Parathyroid adenoma (tissue), 2 donors: ENCODE results near the gene LHPP.

Source experiments
- H2AFZ ChIP-seq: fragments of 300-600 bp; sonication (generic); one replicate; pipeline ENCODE4 v1.7.0; 2017; ENCODE audit warnings: antibody characterized with exemption, mild to moderate bottlenecking
- H3K27ac ChIP-seq: fragments of 300-600 bp; sonication (generic); one replicate; pipeline ENCODE4 v1.7.0; 2017
- H3K27me3 ChIP-seq: fragments of 300-600 bp; sonication (generic); one replicate; pipeline ENCODE4 v1.7.0; 2017; ENCODE audit warnings: low read length; ENCODE audit not compliant: control insufficient read depth, insufficient read depth
- H3K36me3 ChIP-seq: fragments of 300-600 bp; sonication (generic); one replicate; pipeline ENCODE4 v1.7.0; 2017; ENCODE audit warnings: low read length; ENCODE audit not compliant: control insufficient read depth, insufficient read depth
- H3K4me1 ChIP-seq: fragments of 300-600 bp; sonication (generic); one replicate; pipeline ENCODE4 v1.7.0; 2017; ENCODE audit warnings: control low read depth
- H3K4me2 ChIP-seq: fragments of 300-600 bp; sonication (generic); one replicate; pipeline ENCODE4 v1.7.0; 2017; ENCODE audit warnings: low read length
- H3K4me3 ChIP-seq: fragments of 300-600 bp; sonication (generic); one replicate; pipeline ENCODE4 v1.7.0; 2017; ENCODE audit warnings: low read depth, low read length
- H3K79me2 ChIP-seq: fragments of 300-600 bp; sonication (generic); one replicate; pipeline ENCODE4 v1.7.0; 2017; ENCODE audit warnings: control low read depth
- H3K9ac ChIP-seq: fragments of 300-600 bp; sonication (generic); one replicate; pipeline ENCODE4 v1.7.0; 2017; ENCODE audit warnings: mild to moderate bottlenecking
- H3K9me3 ChIP-seq: fragments of 300-600 bp; sonication (generic); one replicate; pipeline ENCODE4 v1.7.0; 2017; ENCODE audit warnings: low read length; ENCODE audit not compliant: control insufficient read depth
- TF ChIP-seq, protein P1 (sequence below): fragments of 300-600 bp; sonication (generic); IDR thresholded peaks from one replicate; pipeline ENCODE4 v1.7.0; 2017; ENCODE audit warnings: antibody characterized with exemption, mild to moderate bottlenecking
- donor health status: primary hyperparathyroidism.

LHPP gene

DNA sequence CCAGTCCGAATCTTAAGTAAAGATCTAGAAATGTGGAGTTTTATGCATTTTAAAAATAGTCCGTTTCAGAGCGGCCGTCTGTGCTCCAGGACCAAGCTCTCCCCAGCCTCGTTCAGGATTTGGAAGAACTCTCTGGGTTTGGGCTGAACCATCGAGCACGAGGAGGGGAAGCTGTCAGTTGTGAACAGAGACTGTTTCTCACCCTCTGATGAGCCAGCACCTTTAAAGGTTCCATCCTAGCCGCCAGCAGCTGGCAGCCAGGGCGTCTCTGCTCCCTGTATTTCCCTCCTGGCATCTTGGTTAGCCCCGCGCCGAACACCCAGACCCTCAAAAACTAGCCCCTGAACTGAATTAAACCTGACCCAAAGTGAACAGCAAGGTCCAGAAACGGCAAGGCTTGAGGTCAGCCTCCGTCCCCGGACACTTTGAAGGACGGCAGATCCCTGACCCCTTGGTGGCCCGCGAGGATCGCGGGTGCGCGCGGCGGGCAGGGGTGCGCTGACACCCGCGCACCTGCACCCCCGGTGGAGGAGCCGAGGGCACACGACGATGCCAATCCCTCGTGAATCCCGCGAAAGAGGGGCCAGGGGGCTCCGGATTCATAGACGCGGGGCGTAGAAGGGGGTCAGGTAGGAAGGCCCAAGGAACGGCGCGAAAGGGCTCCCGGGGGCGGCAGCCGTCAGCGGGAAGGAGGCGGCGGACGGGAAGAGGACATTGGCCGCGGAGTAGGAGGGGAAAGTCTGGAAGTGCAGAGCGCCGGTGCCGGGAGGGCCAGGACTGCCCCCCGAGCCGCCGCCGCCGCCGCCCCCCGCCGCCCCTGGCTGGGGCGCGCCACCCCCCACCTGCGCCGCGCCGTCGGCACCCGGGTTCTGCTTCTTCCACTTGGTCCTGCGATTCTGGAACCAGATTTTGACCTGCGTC lies 14.5 kb upstream of the LHPP start:
- H3K9ac ChIP-seq, result no peak overlapping the region
- H3K79me2 ChIP-seq, result no peaks in the 10 kb centered on the region
- no peaks in the 10 kb centered on the region for H3K36me3 ChIP-seq
- H3K9me3 ChIP-seq, result no peaks in the 10 kb centered on the region
- peak overlapping the region; percentile 23 for H2AFZ ChIP-seq
- TF ChIP-seq, protein P1, sequence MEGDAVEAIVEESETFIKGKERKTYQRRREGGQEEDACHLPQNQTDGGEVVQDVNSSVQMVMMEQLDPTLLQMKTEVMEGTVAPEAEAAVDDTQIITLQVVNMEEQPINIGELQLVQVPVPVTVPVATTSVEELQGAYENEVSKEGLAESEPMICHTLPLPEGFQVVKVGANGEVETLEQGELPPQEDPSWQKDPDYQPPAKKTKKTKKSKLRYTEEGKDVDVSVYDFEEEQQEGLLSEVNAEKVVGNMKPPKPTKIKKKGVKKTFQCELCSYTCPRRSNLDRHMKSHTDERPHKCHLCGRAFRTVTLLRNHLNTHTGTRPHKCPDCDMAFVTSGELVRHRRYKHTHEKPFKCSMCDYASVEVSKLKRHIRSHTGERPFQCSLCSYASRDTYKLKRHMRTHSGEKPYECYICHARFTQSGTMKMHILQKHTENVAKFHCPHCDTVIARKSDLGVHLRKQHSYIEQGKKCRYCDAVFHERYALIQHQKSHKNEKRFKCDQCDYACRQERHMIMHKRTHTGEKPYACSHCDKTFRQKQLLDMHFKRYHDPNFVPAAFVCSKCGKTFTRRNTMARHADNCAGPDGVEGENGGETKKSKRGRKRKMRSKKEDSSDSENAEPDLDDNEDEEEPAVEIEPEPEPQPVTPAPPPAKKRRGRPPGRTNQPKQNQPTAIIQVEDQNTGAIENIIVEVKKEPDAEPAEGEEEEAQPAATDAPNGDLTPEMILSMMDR, result no peak
- H3K27me3 ChIP-seq, result no peaks in the 10 kb centered on the region
- no peak overlapping the region for H3K27ac ChIP-seq
- peak overlapping the region; percentile 26 for H3K4me2 ChIP-seq
- H3K4me3 ChIP-seq, result no peak overlapping the region
- no peaks in the 10 kb centered on the region for H3K4me1 ChIP-seq

DNA sequence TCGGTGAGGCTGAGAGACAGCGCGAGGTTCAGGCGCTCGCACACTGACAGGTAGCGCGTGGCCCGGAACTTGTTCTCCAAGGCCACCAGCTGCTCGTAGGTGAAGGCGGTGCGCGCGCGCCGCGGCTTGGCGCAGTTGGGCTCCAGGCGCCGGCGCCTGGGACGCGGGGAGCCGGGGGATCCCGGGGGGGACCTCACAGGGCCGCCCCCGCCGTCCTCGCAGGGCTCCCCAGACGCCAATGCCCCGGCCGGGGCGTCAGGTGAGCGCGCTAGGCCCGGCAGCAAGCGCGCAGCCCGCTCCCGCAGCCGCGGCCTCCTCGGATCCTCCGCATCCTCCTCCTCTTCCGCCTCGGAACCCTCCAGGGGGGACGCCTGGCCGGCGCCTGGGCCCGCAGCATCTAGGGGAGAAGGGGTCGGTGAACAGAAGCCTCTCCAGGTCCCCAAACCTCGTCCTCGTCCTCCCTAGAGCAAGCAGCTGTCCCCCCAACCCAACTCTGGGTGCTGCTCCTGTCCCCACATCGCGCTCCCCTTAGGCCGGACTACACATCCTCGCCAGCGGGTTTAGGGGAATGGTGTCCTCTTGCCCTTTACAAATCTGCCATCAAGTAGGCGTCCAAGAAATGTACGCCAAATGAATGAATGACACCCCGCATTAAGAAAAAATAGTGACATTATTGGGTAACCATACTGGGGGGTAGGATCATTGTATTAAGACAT lies 13.7 kb upstream of the LHPP start:
- Histone ChIP-seq H3K9ac (no peak overlapping the region), H3K9me3 (no peaks in the 10 kb centered on the region), H3K27ac (no peak overlapping the region), H2AFZ (peak overlapping the region; percentile 23), H3K4me1 (no peaks in the 10 kb centered on the region), H3K27me3 (no peaks in the 10 kb centered on the region), H3K36me3 (no peaks in the 10 kb centered on the region), H3K4me3 (no peak overlapping the region), H3K79me2 (no peaks in the 10 kb centered on the region), H3K4me2 (peak overlapping the region; percentile 26)
- TF ChIP-seq, protein P1, result no peak

DNA sequence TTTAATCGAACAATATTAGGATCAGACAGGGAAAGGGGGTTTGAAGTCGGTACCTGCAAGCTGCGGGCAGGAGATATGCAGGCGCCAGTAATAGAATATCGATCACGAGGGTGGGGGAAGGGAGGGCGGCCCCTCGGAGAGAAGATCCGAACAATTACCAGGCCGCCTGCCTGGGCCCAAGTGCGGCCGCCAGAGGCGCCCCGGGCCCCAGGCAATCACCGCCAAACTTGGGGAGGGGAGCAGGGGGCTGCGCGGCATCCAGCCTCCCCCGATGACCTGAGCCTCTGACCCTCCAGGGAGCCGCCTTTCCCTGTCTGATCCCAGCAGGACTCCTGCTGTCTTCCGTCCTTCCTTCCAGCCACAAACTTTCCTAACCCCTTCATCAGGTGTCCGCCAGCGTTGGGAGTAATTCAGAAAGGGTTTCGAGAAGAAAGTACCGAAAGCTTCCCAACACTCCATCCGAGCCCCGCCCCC lies 12.9 kb upstream of the LHPP start:
- Histone ChIP-seq H3K4me1 (no peaks in the 10 kb centered on the region), H3K4me2 (no peak overlapping the region), H3K27ac (no peak overlapping the region), H3K4me3 (no peak overlapping the region), H3K36me3 (no peaks in the 10 kb centered on the region), H3K9ac (no peak overlapping the region), H2AFZ (no peak overlapping the region), H3K27me3 (no peaks in the 10 kb centered on the region), H3K9me3 (no peaks in the 10 kb centered on the region), H3K79me2 (no peaks in the 10 kb centered on the region)
- TF ChIP-seq, protein P1, result no peak

DNA sequence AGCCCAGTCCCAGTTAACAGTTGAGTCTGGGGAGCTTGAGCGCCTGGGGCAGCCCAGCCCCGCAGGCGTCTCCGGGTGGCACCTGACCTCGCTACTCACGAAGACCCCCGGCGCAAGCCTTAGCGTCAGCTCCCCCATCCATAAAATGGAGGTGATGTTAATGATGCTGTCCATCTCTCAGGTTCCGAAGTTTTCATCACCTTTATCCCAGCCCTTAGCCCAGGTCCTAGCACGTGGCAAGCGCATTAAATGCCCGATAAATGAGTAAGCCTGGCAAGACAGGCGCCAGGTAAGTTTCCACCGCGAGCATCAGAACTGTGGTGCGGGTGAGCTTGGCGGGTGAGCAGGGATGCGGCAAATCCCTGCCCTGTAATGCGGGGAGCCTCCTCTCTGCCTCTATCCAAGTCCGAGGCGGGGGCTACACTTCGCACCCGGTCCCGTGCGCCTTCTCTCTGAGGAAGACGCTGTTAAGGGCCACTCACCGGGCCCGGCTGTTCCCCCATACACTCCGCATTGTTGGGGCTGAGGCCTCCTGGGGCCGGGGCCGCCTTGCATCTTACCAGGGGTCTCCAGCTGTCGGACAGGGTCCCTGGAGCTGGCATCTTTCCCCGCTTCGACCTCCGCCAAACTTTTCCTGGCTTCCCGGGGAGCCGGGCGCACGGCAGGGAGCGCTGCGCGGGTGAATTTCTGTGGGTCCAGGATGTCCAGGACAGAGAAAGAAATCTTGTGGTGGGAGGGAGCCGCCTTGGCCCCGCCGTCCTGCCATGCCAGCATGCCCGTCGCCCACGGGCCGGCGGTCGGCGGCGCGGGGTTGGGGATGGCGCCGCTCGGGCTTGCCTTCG lies 12.2 kb upstream of the LHPP start:
- Histone ChIP-seq H3K9ac (no peak overlapping the region), H3K4me2 (no peak overlapping the region), H3K4me1 (no peaks in the 10 kb centered on the region), H3K36me3 (no peaks in the 10 kb centered on the region), H3K27me3 (no peaks in the 10 kb centered on the region), H3K27ac (no peak overlapping the region), H2AFZ (no peak overlapping the region), H3K79me2 (no peaks in the 10 kb centered on the region), H3K4me3 (no peak overlapping the region), H3K9me3 (no peaks in the 10 kb centered on the region)
- TF ChIP-seq, protein P1, result no peak
